GM12801 (cell line): Measurements from ENCODE around the gene DDX18.

Experiments
- CTCF ChIP-seq: IDR thresholded peaks from one replicate; pipeline ENCODE4 v1.5.1; 2011; ENCODE audit warnings: control low read depth; ENCODE audit not compliant: insufficient read length; ENCODE audit errors: extremely low read depth

DDX18 gene

GRCh38 chr2:117825437-117825836 is 10.9 kb downstream of the DDX18 start:
- no peak for TF ChIP-seq CTCF

- no peak for TF ChIP-seq CTCF
Observed at GRCh38 chr2:117828870-117829269, 14.4 kb downstream of the DDX18 start.

- no peak for TF ChIP-seq CTCF
Observed at GRCh38 chr2:117832332-117832731, 17.8 kb downstream of the DDX18 start.

GRCh38 chr2:117832905-117833613 is 18.6 kb downstream of the DDX18 start:
- no peak for TF ChIP-seq CTCF

- no peak for TF ChIP-seq CTCF
Observed at GRCh38 chr2:117833911-117834310, 19.4 kb downstream of the DDX18 start.

GRCh38 chr2:117834992-117835391 is 20.5 kb downstream of the DDX18 start:
- no peak for TF ChIP-seq CTCF

GRCh38 chr2:117835990-117836760 is 21.7 kb downstream of the DDX18 start:
- no peak for TF ChIP-seq CTCF
